HFF-Myc (cell line): ENCODE results near the gene PIMREG.

Source experiments
- DNase-seq: peaks from one replicate; pipeline ENCODE4 v3.0.0-alpha.2; 2011; ENCODE audit warnings: low read depth; ENCODE audit errors: extremely low read depth
- H3K4me3 ChIP-seq: replicated peaks from 2 replicates; pipeline ENCODE4 v1.5.1; 2011; ENCODE audit warnings: low read depth, mild to moderate bottlenecking, control low read depth, low read length
- TF ChIP-seq, protein P1 (sequence below): IDR thresholded peaks from 2 replicates; pipeline ENCODE4 v1.5.1; 2012; ENCODE audit warnings: mild to moderate bottlenecking, low read depth, low read length, control low read depth; ENCODE audit errors: missing control alignments

PIMREG gene

DNA sequence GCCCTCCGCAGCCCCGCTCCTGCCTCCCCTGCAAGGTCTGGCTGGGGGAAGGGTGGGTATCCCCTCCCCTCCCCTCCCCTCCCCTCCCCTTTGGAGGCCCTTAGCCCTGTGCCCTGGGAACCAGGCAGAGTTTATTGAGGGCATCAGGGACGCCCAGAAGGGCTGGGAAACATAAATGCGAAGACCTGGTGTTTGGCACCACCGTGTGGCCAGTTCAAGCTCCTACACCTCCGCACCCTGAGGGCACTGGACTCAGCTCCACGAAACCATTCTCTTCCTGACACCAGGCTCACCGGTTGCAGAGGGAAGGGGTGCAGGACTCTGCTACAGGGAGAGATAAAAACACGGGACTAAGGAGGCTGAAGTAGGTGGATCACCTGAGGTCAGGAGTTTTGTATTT lies 8.3 kb upstream of the PIMREG start:
- no peak for DNase-seq
- no peak overlapping the region for H3K4me3 ChIP-seq
- TF ChIP-seq, protein P1, sequence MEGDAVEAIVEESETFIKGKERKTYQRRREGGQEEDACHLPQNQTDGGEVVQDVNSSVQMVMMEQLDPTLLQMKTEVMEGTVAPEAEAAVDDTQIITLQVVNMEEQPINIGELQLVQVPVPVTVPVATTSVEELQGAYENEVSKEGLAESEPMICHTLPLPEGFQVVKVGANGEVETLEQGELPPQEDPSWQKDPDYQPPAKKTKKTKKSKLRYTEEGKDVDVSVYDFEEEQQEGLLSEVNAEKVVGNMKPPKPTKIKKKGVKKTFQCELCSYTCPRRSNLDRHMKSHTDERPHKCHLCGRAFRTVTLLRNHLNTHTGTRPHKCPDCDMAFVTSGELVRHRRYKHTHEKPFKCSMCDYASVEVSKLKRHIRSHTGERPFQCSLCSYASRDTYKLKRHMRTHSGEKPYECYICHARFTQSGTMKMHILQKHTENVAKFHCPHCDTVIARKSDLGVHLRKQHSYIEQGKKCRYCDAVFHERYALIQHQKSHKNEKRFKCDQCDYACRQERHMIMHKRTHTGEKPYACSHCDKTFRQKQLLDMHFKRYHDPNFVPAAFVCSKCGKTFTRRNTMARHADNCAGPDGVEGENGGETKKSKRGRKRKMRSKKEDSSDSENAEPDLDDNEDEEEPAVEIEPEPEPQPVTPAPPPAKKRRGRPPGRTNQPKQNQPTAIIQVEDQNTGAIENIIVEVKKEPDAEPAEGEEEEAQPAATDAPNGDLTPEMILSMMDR = peak; percentile 82

DNA sequence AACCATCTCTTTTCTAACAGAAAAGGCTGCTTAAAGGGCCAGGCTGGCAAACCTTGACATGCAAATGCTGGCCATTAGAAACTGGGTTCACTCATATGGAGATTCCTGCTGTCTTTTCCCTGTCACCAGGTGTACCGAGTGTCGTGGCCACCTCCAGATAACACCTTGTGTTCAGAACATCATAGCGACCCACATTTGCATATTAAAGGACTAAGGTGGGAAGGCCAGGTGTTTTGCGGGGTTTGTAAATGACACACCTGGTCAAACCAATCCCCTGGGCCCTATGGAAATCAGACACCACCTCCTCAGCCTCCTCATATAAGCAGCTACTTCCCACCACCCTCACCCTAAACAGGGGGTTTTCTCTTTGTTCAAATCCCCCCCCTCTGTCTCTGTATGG lies 6.8 kb upstream of the PIMREG start:
- TF ChIP-seq, protein P1 = no peak
- H3K4me3 ChIP-seq = no peak overlapping the region
- DNase-seq = no peak

DNA sequence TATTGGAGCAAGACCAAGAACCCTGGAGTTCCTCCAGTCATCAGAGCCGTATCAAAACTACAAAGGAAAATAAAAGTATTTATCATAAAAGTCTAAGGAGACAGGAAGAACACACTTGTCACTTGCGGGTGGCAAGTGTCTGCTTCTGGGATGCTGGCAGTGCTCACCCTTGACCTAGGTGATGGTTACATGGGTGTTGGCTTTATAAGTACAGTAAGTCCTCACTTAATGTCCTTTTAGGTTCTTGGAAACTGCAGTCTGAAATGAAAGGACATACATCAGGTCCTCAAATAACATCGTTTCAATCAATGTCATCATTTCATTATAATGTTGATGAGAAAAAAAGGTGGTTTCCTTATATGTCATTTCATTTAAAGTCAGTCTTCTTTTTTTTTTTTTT lies 6.3 kb upstream of the PIMREG start:
- TF ChIP-seq, protein P1 = no peak
- H3K4me3 ChIP-seq = no peak overlapping the region
- DNase-seq = no peak

DNA sequence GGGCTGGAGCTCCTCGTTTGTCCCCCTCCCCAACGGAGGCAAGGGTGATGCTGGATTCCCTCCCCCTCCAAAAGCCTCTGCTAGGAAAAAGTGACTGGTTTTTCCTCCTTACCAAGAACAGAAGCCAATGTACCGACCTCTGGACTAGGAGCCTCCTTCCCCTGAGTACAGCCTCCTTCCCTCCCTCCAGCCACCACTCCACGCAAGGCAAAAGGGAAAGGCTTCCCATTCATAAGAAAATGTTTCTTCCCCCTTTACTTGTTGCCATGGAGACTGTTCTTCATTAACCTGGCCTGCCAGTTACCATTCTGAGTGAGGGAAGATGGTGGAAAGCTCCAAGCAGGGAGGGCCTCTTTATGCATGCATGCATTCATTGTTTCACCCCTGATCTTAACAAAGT lies 4.3 kb upstream of the PIMREG start:
- H3K4me3 ChIP-seq = no peak overlapping the region
- no peak for DNase-seq
- TF ChIP-seq, protein P1 = no peak

DNA sequence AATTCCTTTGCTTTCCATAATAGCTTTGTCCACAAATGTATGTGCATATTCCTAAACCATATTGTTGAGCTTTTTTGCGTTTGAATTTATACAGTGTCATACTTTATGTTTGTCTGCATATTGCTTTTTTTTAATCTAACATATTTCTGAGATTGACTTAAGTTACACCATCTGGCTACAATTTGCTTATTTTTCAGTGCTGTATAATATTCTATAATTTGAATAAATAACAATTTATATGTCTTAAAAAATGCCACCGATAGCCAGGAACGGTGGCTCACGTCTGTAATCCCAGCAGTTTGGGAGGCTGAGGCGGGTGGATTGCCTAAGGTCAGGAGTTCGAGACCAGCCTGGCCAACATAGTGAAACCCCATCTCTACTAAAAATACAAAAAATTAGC lies 1.5 kb upstream of the PIMREG start:
- no peak for DNase-seq
- TF ChIP-seq, protein P1 = no peak

DNA sequence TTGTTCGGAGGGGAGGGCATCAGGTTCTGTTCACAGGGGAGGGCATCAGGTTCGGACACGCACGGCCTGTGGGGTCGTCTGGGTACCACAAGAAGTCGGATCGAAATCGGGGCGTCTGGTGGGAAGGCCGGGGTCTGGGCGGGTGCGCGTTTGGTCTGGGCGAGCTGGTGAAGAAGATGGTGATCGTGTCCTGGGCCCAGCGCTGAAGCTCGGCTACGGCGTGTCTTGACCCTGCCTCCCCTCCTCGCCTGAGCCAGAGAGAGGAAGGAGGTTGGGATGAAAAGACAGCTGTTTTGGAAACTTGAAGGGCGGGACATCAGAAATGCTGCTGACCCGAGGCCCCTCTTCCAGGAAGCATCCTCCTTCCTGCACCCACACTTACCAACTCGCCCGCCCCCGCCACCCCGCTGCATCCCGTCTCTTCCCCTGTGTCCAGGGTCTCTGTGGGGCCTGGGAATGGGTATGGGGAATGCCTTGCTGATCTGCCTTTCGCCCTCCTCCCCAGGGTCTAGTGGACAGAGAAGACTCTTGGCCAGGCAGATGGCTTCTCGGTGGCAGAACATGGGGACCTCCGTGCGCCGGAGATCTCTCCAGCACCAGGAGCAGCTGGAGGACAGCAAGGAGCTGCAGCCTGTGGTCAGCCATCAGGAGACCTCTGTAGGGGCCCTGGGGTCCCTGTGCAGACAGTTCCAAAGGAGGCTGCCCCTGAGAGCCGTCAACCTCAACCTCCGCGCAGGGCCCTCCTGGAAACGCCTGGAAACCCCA lies 498 bp downstream of the PIMREG start:
- no peak for DNase-seq
- TF ChIP-seq, protein P1 = no peak
- peak overlapping the region; percentile 61 for H3K4me3 ChIP-seq

More for the DNA sequence above, 1.5 kb upstream of the PIMREG start:
- no peak overlapping the region for H3K4me3 ChIP-seq
